Hepatic stellate cell (primary cell): ENCODE data around the gene ABCA4.

ENCODE experiments used
- DNase-seq: peaks from one replicate; pipeline ENCODE4 v3.0.0; 2011; ENCODE audit warnings: low spot score

The ABCA4 gene

GRCh38 chr1:94050675-94051074 is 70.3 kb downstream of the ABCA4 start:
- DNase-seq = no peak

GRCh38 chr1:94050254-94050653 is 70.7 kb downstream of the ABCA4 start:
- no peak for DNase-seq

- DNase-seq = no peak
Observed at GRCh38 chr1:94049791-94050190, 71.2 kb downstream of the ABCA4 start.

- peak; percentile 49 for DNase-seq
Observed at GRCh38 chr1:94048413-94049164, 72.4 kb downstream of the ABCA4 start.

GRCh38 chr1:94047949-94048348 is 73.0 kb downstream of the ABCA4 start:
- no peak for DNase-seq

- peak; percentile 92 for DNase-seq
Observed at GRCh38 chr1:94045465-94046056, 75.4 kb downstream of the ABCA4 start.

GRCh38 chr1:94044891-94045290 is 76.1 kb downstream of the ABCA4 start:
- no peak for DNase-seq

GRCh38 chr1:94044290-94044790 is 76.6 kb downstream of the ABCA4 start:
- DNase-seq = no peak

- DNase-seq = no peak
Observed at GRCh38 chr1:94043738-94044289, 77.1 kb downstream of the ABCA4 start.

- no peak for DNase-seq
Observed at GRCh38 chr1:94042388-94042787, 78.6 kb downstream of the ABCA4 start.

GRCh38 chr1:94039871-94040569 is 80.9 kb downstream of the ABCA4 start:
- DNase-seq = no peak

- peak; percentile 52 for DNase-seq
Observed at GRCh38 chr1:94039514-94039870, 81.5 kb downstream of the ABCA4 start.

GRCh38 chr1:94038511-94038910 is 82.4 kb downstream of the ABCA4 start:
- DNase-seq = no peak

GRCh38 chr1:94037392-94038229 is 83.3 kb downstream of the ABCA4 start:
- no peak for DNase-seq

GRCh38 chr1:94036730-94037129 is 84.2 kb downstream of the ABCA4 start:
- DNase-seq = peak; percentile 67

GRCh38 chr1:94033849-94034248 is 87.1 kb downstream of the ABCA4 start:
- no peak for DNase-seq

- no peak for DNase-seq
Observed at GRCh38 chr1:94032637-94033036, 88.3 kb downstream of the ABCA4 start.

GRCh38 chr1:94031591-94031990 is 89.4 kb downstream of the ABCA4 start:
- no peak for DNase-seq

- no peak for DNase-seq
Observed at GRCh38 chr1:94031154-94031553, 89.8 kb downstream of the ABCA4 start.

- no peak for DNase-seq
Observed at GRCh38 chr1:94029130-94029993, 91.6 kb downstream of the ABCA4 start.
